HepG2 (cell line): Measurements from ENCODE around the gene AANAT. TPM values are rescaled to one million over a fixed set of nuclear protein-coding genes. Genes with fewer than 3 reads are reported as not detected.

Source experiments
- ATAC-seq: fragments of 200-7000 bp; cut with Tn5 transposase; 3 replicates; pipeline ENCODE4 v1.9.1; 2020; ENCODE audit warnings: mild to moderate bottlenecking, moderate library complexity
- BruUV-seq: library from RNA; stranded (reverse); fragments of 400-500 nt; replicated peaks from 2 replicates; lab custom pipeline; 2021; lab: Mats Ljungman, UMichigan
- CTCF ChIA-PET: fragments of 300-600 bp; formaldehyde crosslinking; extraction: SDS; loops from one replicate; lab custom pipeline; 2021; ENCODE audit warnings: low total read pairs, inconsistent platforms, low intra/inter-chr PET ratio; lab: Yijun Ruan, JAX
- POLR2A ChIA-PET: fragments of 350-600 bp; sonication (Branson Sonifier 250); formaldehyde crosslinking; loops from one replicate; lab custom pipeline; 2020; ENCODE audit warnings: antibody characterized with exemption, inconsistent platforms; lab: Yijun Ruan, JAX
- DNase-seq: peaks from one replicate; pipeline ENCODE4 v3.0.0-alpha.2; 2015; ENCODE audit warnings: low spot score
- FAIRE-seq: peaks from 3 replicates; lab custom pipeline; 2011; peaks lifted over from hg19 to GRCh38; lab: Jason Lieb, UNC
- H2AFZ ChIP-seq: one replicate; pipeline ENCODE4 v1.6.1; 2011; ENCODE audit warnings: low read length, inconsistent platforms
- H3K27ac ChIP-seq: fragments of 300-600 bp; 3 replicates; pipeline ENCODE4 v1.8.0; 2011; ENCODE audit warnings: mixed run types, mild to moderate bottlenecking, mixed read lengths, low read length, inconsistent platforms; ENCODE audit not compliant: insufficient read depth; ENCODE audit errors: extremely low read length
- H3K27me3 ChIP-seq, 2 experiments: fragments of 200-600 bp in 1 of 2; 2 replicates in 1 of 2; 3 replicates in 1 of 2; pipeline versions ENCODE4 v1.6.0 to v1.8.0; 2011; ENCODE audit warnings: low read length in 2 of 2, mild to moderate bottlenecking in 2 of 2, moderate library complexity in 2 of 2, inconsistent platforms in 1 of 2; ENCODE audit not compliant: insufficient read depth in 2 of 2, control insufficient read depth in 1 of 2
- H3K36me3 ChIP-seq, 2 experiments: fragments of 200-600 bp in 1 of 2; replicated peaks in 1 of 2; 2 replicates in 1 of 2; 3 replicates in 1 of 2; pipeline versions ENCODE4 v1.5.1 to v1.8.0; 2011; ENCODE audit warnings: low read length in 2 of 2, inconsistent platforms in 1 of 2; ENCODE audit not compliant: insufficient read depth in 2 of 2, control insufficient read depth in 1 of 2
- H3K4me1 ChIP-seq: 2 replicates; pipeline ENCODE4 v1.5.1; 2012; ENCODE audit warnings: low read length, inconsistent platforms; ENCODE audit not compliant: insufficient read depth
- H3K4me2 ChIP-seq: 2 replicates; pipeline ENCODE4 v1.6.0; 2011; ENCODE audit warnings: low read depth, low read length, inconsistent platforms
- H3K4me3 ChIP-seq, 3 experiments: fragments of 200-600 bp in 1 of 3; sonication (generic), shearing (Covaris generic) in 1 of 3; replicated peaks in 1 of 3; 2 replicates each; pipeline ENCODE4 v1.5.1; 2011 to 2016; ENCODE audit warnings: low read length in 3 of 3, inconsistent platforms in 2 of 3, low read depth in 2 of 3, mild to moderate bottlenecking in 2 of 3, control low read depth in 1 of 3, mixed read lengths in 1 of 3; ENCODE audit not compliant: insufficient read depth in 1 of 3
- H3K79me2 ChIP-seq: one replicate; pipeline ENCODE4 v1.6.1; 2011; ENCODE audit warnings: low read length, inconsistent platforms; ENCODE audit not compliant: insufficient read depth
- H3K9ac ChIP-seq: 2 replicates; pipeline ENCODE4 v1.6.0; 2011; ENCODE audit warnings: mild to moderate bottlenecking, low read depth, low read length, inconsistent platforms; ENCODE audit not compliant: insufficient read depth
- H3K9me3 ChIP-seq: 2 replicates; pipeline ENCODE4 v1.5.1; 2012; ENCODE audit warnings: mild to moderate bottlenecking, low read length
- H4K20me1 ChIP-seq: 2 replicates; pipeline ENCODE4 v1.6.0; 2011; ENCODE audit warnings: inconsistent platforms, mild to moderate bottlenecking, low read length, moderate library complexity; ENCODE audit not compliant: insufficient read depth
- CC2D1A ChIP-seq: sonication (generic); formaldehyde crosslinking; IDR thresholded peaks from 2 replicates; pipeline ENCODE4 v1.8.1; 2023; ENCODE audit warnings: mild to moderate bottlenecking, missing genetic modification reagents
- FOXP4 ChIP-seq: sonication (generic); formaldehyde crosslinking; IDR thresholded peaks from 2 replicates; pipeline ENCODE4 v1.4.0; 2020; ENCODE audit warnings: missing genetic modification reagents
- HNRNPUL1 ChIP-seq: fragments of 200-400 bp; formaldehyde crosslinking; IDR thresholded peaks from 2 replicates; pipeline ENCODE4 v1.6.1; 2017; ENCODE audit warnings: low read depth, mild to moderate bottlenecking, low read length, moderate library complexity
- KLF12 ChIP-seq: sonication (generic); formaldehyde crosslinking; IDR thresholded peaks from 2 replicates; pipeline ENCODE4 v1.4.0; 2020; ENCODE audit warnings: missing genetic modification reagents, borderline replicate concordance
- NFE2L1 ChIP-seq: sonication (generic); formaldehyde crosslinking; IDR thresholded peaks from 2 replicates; pipeline ENCODE4 v1.4.0; 2020; ENCODE audit warnings: missing genetic modification reagents, mild to moderate bottlenecking, borderline replicate concordance
- POGZ ChIP-seq: sonication (generic); formaldehyde crosslinking; IDR thresholded peaks from 2 replicates; pipeline ENCODE4 v1.4.0; 2020; ENCODE audit warnings: mild to moderate bottlenecking, missing genetic modification reagents
- POLR2AphosphoS2 ChIP-seq: IDR thresholded peaks from 2 replicates; pipeline ENCODE4 v1.6.1; 2011; ENCODE audit warnings: low read depth, low read length, improper control_type of control experiment
- PRDM10 ChIP-seq: sonication (generic); formaldehyde crosslinking; IDR thresholded peaks from 2 replicates; pipeline ENCODE4 v1.4.0; 2020; ENCODE audit warnings: low read depth, missing genetic modification reagents
- SP5 ChIP-seq: IDR thresholded peaks from 2 replicates; pipeline ENCODE4 v1.6.1; 2016; ENCODE audit warnings: low read depth, borderline replicate concordance
- SRY ChIP-seq: sonication (generic); formaldehyde crosslinking; IDR thresholded peaks from 2 replicates; pipeline ENCODE4 v1.8.0; 2022; ENCODE audit warnings: mild to moderate bottlenecking, missing genetic modification reagents
- TBP ChIP-seq: sonication (generic); formaldehyde crosslinking; IDR thresholded peaks from 2 replicates; pipeline ENCODE4 v1.5.0; 2020; ENCODE audit warnings: missing genetic modification reagents
- ZNF180 ChIP-seq: sonication (generic); formaldehyde crosslinking; IDR thresholded peaks from 2 replicates; pipeline ENCODE4 v1.4.0; 2020; ENCODE audit warnings: low read depth, missing genetic modification reagents, borderline replicate concordance
- ZNF235 ChIP-seq: sonication (generic); formaldehyde crosslinking; IDR thresholded peaks from 2 replicates; pipeline ENCODE4 v1.8.1; 2023; ENCODE audit warnings: mild to moderate bottlenecking, missing genetic modification reagents, borderline replicate concordance
- ZNF292 ChIP-seq: sonication (generic); formaldehyde crosslinking; IDR thresholded peaks from 2 replicates; pipeline ENCODE4 v1.8.1; 2022; ENCODE audit warnings: mild to moderate bottlenecking, low read depth, missing genetic modification reagents, borderline replicate concordance
- ZNF34 ChIP-seq: sonication (generic); formaldehyde crosslinking; IDR thresholded peaks from 2 replicates; pipeline ENCODE4 v1.4.0; 2020; ENCODE audit warnings: mild to moderate bottlenecking, missing genetic modification reagents, borderline replicate concordance
- ZNF562 ChIP-seq: sonication (generic); formaldehyde crosslinking; IDR thresholded peaks from 2 replicates; pipeline ENCODE4 v1.8.0; 2022; ENCODE audit warnings: missing genetic modification reagents, borderline replicate concordance
- ZNF614 ChIP-seq: IDR thresholded peaks from 2 replicates; pipeline ENCODE4 v1.6.1; 2018; ENCODE audit warnings: missing biosample characterization, missing genetic modification reagents, inconsistent platforms, borderline replicate concordance
- ZNF766 ChIP-seq: sonication (generic); formaldehyde crosslinking; IDR thresholded peaks from 2 replicates; pipeline ENCODE4 v1.5.0; 2020; ENCODE audit warnings: missing genetic modification reagents, borderline replicate concordance
- ZSCAN5A ChIP-seq: sonication (generic); formaldehyde crosslinking; IDR thresholded peaks from 2 replicates; pipeline ENCODE4 v1.8.0; 2022; ENCODE audit warnings: mild to moderate bottlenecking, missing genetic modification reagents, borderline replicate concordance
- WGBS: methylation state at CpG from one replicate; pipeline ENCODE4 v1.1.6; 2017; ENCODE audit warnings: low lambda C conversion rate; 5-methylcytosine and 5-hydroxymethylcytosine counted together
- in situ Hi-C: cut with HindIII; loops from 2 replicates; pipeline ENCODE4 v1.10.0; 2017; ENCODE audit warnings: low pct_unique_long_range_greater_than_20kb; ENCODE audit not compliant: extremely low pct_ligation_motif_present
- intact Hi-C: fragments of 100-400 bp; cut with micrococcal nuclease; formaldehyde crosslinking; loops from one replicate; pipeline ENCODE4 v1.10.0; 2022; ENCODE audit not compliant: unreplicated experiment
- polyA plus RNA-seq, 8 experiments: library from polyadenylated mRNA; depleted of rRNA in 3 of 8; stranded (reverse) in 7 of 8; unstranded in 1 of 8; fragments of >200 nt; fragmentation: Illumina TruSeq in 4 of 8; extraction: Trizol in 4 of 8; gene quantifications; 2 replicates each; pipeline versions ENCODE4 v1.2.1 to v1.2.3, GENCODE V29; 2011 to 2016; ENCODE audit warnings: low read depth in 4 of 8, missing spikeins in 1 of 8, mixed read lengths in 1 of 8; ENCODE audit not compliant: insufficient read depth in 1 of 8
- total RNA-seq, 5 experiments: library from RNA; depleted of rRNA; stranded (reverse); fragments of >200 nt; fragmentation: Illumina TruSeq; extraction: Trizol; gene quantifications; 2 replicates each; pipeline ENCODE4 v1.2.3, GENCODE V29; 2016; ENCODE audit warnings: low read depth in 1 of 5

The AANAT gene
- total and polyA plus RNA-seq, 2 of the 13 experiments (the other 11 are each of a cell fraction or from before 2014, with no cell fraction given), result 0.07 TPM; not detected in 1

GRCh38 chr17:76428511-76428910 lies 38.9 kb upstream of the AANAT start:
- BruUV-seq, result no TSS peak
- no peak overlapping the region for H3K4me3 ChIP-seq
- H2AFZ ChIP-seq, result no peak overlapping the region
- H3K27me3 ChIP-seq, result no peaks in the 10 kb centered on the region
- no peak for FAIRE-seq
- no peak overlapping the region for H3K4me2 ChIP-seq
- H3K9ac ChIP-seq, result no peak overlapping the region
- peaks cover 74% of the 10 kb centered on the region for H3K79me2 ChIP-seq
- in situ Hi-C loops (no loop called here), intact Hi-C loops (no loop called here)
- 98% methylated on average over 1 of the region's 1 CpG for WGBS
- peaks cover 12% of the 10 kb centered on the region; the same call in 1 of the 2 replicates for H3K4me1 ChIP-seq
- peaks cover 25% of the 10 kb centered on the region for H4K20me1 ChIP-seq
- ChIA-PET POLR2A (interaction anchor here (1.2 kb wide), 1 partner anchor 74 kb away, joined by 3 read pairs; no protein-coding TSS in a partner anchor), CTCF (no interaction called here)
- H3K27ac ChIP-seq, result no peak overlapping the region
- no peak for ATAC-seq
- TF ChIP-seq ZSCAN5A (CRISPR knock-in tag) (no peak), ZNF614 (CRISPR knock-in tag) (no peak), ZNF292 (CRISPR knock-in tag) (no peak), ZNF766 (CRISPR knock-in tag) (no peak), KLF12 (CRISPR knock-in tag) (no peak), ZNF34 (CRISPR knock-in tag) (no peak), TBP (CRISPR knock-in tag) (no peak), PRDM10 (no peak), POGZ (CRISPR knock-in tag) (no peak), POLR2AphosphoS2 (no peak), SP5 (CRISPR knock-in tag) (no peak), SRY (CRISPR knock-in tag) (no peak), ZNF180 (CRISPR knock-in tag) (no peak), NFE2L1 (CRISPR knock-in tag) (no peak), FOXP4 (no peak), CC2D1A (no peak), ZNF235 (CRISPR knock-in tag) (no peak), ZNF562 (CRISPR knock-in tag) (no peak), HNRNPUL1 (no peak)
- no peaks in the 10 kb centered on the region for H3K9me3 ChIP-seq
- peaks cover 3 to 5% of the 10 kb centered on the region in 2 experiments; a peak in 3 of 5 replicates for H3K36me3 ChIP-seq
- DNase-seq, result no peak
